GM19467 (cell line): ENCODE data around the gene PRTG.

Experiments used
- ATAC-seq: cut with Tn5 transposase; IDR thresholded peaks from one replicate; pipeline ENCODE4 v1.9.1; 2021; ENCODE audit warnings: mild to moderate bottlenecking, moderate library complexity; ENCODE audit not compliant: unreplicated experiment

Gene PRTG

GRCh38 chr15:55576943-55577342, 166.0 kb downstream of the PRTG start:
- ATAC-seq, result no peak

GRCh38 chr15:55574096-55574495, 168.9 kb downstream of the PRTG start:
- ATAC-seq, result no peak

- ATAC-seq, result no peak
Observed at GRCh38 chr15:55573224-55573623, 169.7 kb downstream of the PRTG start.

DNA sequence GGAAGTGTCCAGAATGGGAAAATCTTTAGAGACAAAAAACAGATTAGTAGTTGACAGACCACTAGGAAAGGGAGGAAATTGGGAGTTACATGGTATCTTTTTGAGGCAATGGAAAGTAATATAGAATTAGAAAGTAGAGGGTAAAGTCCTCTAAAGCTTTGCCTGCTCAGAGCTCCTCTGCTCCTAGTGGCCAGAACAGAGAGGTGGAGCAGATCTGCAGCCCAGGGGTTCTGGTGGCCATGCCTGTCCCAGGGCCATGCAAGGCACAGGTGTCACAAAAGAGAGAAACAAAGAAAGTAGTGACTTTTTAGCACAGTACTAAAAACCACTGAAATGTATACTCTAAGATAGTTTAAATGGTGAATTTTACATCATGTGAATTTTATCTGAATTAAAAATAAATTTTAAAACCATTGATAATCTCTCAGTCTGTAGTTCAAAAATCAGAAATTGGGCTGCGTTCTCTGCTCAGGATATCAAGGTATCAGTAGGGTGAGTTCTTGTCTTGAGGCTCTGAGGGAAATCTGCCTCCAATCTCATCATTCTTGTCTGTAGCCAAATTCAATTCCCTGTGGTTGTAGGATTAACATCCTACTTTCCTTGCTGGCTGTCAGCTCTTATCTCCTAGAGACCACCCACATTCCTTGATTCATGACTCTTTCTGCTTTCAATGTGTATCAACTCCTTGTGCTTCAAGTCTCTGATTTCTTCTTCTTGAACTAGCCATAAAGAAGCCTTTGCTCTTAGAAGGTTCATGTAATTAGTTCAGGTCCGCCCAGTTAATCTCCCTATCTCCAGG, 178.4 kb downstream of the PRTG start:
- ATAC-seq, result no peak

DNA sequence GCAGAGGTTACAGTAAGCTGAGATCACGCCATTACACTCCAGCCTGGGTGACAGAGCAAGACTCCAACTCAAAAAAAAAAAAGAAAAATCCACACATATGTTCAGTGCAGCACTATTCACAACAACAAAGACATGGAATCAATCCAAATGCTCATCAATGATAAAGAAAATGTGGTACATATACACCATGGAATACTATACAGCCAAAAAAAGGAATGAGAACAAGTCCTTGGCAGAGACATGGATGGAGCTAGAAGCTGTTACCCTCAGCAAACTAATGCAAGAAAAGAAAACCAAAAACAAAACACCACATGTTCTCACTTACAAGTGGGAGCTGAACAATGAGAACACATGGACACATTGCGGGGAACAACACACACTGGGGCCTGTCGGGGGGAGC, 180.4 kb downstream of the PRTG start:
- no peak for ATAC-seq
